ENCODE results near the gene TMEM168.
"Not testable (repeated sequence)": the region's sequence is repeated elsewhere in the genome, so short reads cannot be mapped to it uniquely, and the experiment has no call there.

TMEM168 gene

GRCh38 chr7:112798274-112799159 is 8.3 kb upstream of the TMEM168 start:
- Histone ChIP-seq H3K27ac (ENCODE audit: low read depth, low read length) (no peak overlapping the region), H3K4me3 (ENCODE audit: low read length) (no peak overlapping the region), H3K9me3 (ENCODE audit: insufficient read depth, low read depth, low read length) (no peaks in the 10 kb centered on the region), H3K9ac (ENCODE audit: low read depth, low read length) (no peak overlapping the region), H3K4me1 (ENCODE audit: insufficient read depth, low read length) (no peaks in the 10 kb centered on the region), H3K27me3 (ENCODE audit: insufficient read depth, low read length) (no peaks in the 10 kb centered on the region), H3K36me3 (ENCODE audit: insufficient read depth, low read length) (no peaks in the 10 kb centered on the region)
- WGBS, result 83% methylated on average over 2 of the region's 2 CpGs

GRCh38 chr7:112796552-112796951 is 6.4 kb upstream of the TMEM168 start:
- H3K9ac ChIP-seq (ENCODE audit: low read depth, low read length); H3K27me3 ChIP-seq (ENCODE audit: insufficient read depth, low read length); H3K9me3 ChIP-seq (ENCODE audit: insufficient read depth, low read depth, low read length); H3K4me3 ChIP-seq (ENCODE audit: low read length); H3K4me1 ChIP-seq (ENCODE audit: insufficient read depth, low read length); H3K36me3 ChIP-seq (ENCODE audit: insufficient read depth, low read length); H3K27ac ChIP-seq (ENCODE audit: low read depth, low read length): not testable (repeated sequence)

- Histone ChIP-seq H3K27ac (ENCODE audit: low read depth, low read length) (no peak overlapping the region), H3K9ac (ENCODE audit: low read depth, low read length) (no peak overlapping the region), H3K4me1 (ENCODE audit: insufficient read depth, low read length) (no peaks in the 10 kb centered on the region), H3K9me3 (ENCODE audit: insufficient read depth, low read depth, low read length) (no peaks in the 10 kb centered on the region), H3K27me3 (ENCODE audit: insufficient read depth, low read length) (no peaks in the 10 kb centered on the region), H3K4me3 (ENCODE audit: low read length) (no peak overlapping the region), H3K36me3 (ENCODE audit: insufficient read depth, low read length) (no peaks in the 10 kb centered on the region)
- 92% methylated on average over 3 of the region's 3 CpGs for WGBS
Observed at GRCh38 chr7:112792441-112792840, 2.2 kb upstream of the TMEM168 start.

- 93% methylated on average over 15 of the region's 15 CpGs for WGBS
- Histone ChIP-seq H3K9me3 (ENCODE audit: insufficient read depth, low read depth, low read length) (no peaks in the 10 kb centered on the region), H3K9ac (ENCODE audit: low read depth, low read length) (0 out of 2 replicates have a peak overlapping the region, but pooled peaks have one; percentile 12), H3K27ac (ENCODE audit: low read depth, low read length) (no peak overlapping the region), H3K36me3 (ENCODE audit: insufficient read depth, low read length) (no peaks in the 10 kb centered on the region), H3K27me3 (ENCODE audit: insufficient read depth, low read length) (no peaks in the 10 kb centered on the region), H3K4me1 (ENCODE audit: insufficient read depth, low read length) (no peaks in the 10 kb centered on the region), H3K4me3 (ENCODE audit: low read length) (no peak overlapping the region)
Observed at GRCh38 chr7:112791465-112792168, 1.4 kb upstream of the TMEM168 start.

GRCh38 chr7:112790586-112791003 is 402 bp upstream of the TMEM168 start:
- Histone ChIP-seq H3K36me3 (ENCODE audit: insufficient read depth, low read length) (no peaks in the 10 kb centered on the region), H3K27me3 (ENCODE audit: insufficient read depth, low read length) (no peaks in the 10 kb centered on the region), H3K27ac (ENCODE audit: low read depth, low read length) (no peak overlapping the region), H3K4me3 (ENCODE audit: low read length) (peak overlapping the region; percentile 90), H3K9me3 (ENCODE audit: insufficient read depth, low read depth, low read length) (no peaks in the 10 kb centered on the region), H3K9ac (ENCODE audit: low read depth, low read length) (peak overlapping the region; percentile 97), H3K4me1 (ENCODE audit: insufficient read depth, low read length) (no peaks in the 10 kb centered on the region)
- WGBS, result 34% methylated on average over 10 of the region's 12 CpGs

DNA sequence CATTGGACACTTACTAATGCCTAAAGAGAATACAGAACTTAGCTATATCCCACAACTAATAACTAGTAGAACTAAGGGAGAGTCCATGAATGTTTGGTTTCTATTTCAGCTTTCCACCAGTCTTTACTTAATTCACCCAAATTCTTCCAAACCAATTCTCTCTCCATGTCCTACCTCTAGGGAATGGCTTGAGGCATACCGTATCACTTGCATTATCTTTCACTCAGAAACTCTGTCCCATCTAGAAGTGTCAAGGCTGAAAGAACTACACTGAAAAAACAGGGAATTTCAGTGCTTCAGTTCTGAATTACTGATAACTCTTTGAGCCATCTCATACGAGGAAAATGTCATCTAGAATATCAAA is 758 bp downstream of the TMEM168 start:
- H3K27ac ChIP-seq (ENCODE audit: low read depth, low read length), result peak overlapping the region; percentile 93; the same call in 1 of the 2 replicates
- H3K27me3 ChIP-seq (ENCODE audit: insufficient read depth, low read length), result no peaks in the 10 kb centered on the region
- H3K9me3 ChIP-seq (ENCODE audit: insufficient read depth, low read depth, low read length), result no peaks in the 10 kb centered on the region
- 7% methylated on average over 2 of the region's 2 CpGs for WGBS
- H3K4me3 ChIP-seq (ENCODE audit: low read length), result peak overlapping the region; percentile 90
- peaks cover 2% of the 10 kb centered on the region; the same call in 1 of the 2 replicates for H3K36me3 ChIP-seq (ENCODE audit: insufficient read depth, low read length)
- H3K9ac ChIP-seq (ENCODE audit: low read depth, low read length), result peak overlapping the region; percentile 97
- no peaks in the 10 kb centered on the region for H3K4me1 ChIP-seq (ENCODE audit: insufficient read depth, low read length)

DNA sequence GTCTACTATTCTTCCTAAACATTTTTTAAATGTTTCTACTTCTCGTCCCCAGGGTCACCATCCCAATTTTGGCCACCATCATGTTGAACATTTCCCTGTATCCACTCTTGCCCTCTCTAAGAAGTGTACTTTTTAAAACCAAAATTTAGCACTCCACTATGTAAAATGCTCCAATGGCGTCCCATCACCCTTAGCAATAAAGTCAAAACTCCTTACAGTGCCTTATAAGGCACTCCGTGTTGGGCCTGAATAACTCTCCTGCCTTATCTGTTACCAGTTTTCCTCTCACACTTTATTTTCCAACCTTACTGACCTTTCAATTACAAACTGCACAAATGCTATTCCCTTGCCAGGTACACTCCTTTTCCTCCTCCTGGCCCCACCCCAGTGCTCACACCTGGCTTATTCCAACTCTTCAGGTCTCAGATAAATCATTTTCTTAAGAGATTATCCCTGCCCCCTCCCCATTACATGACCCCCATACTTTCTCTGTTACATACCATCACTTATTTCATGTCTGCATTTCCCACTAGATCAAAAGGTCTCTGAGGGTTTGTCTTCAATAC is 1.3 kb downstream of the TMEM168 start:
- Histone ChIP-seq H3K27ac (ENCODE audit: low read depth, low read length) (no peak overlapping the region), H3K4me3 (ENCODE audit: low read length) (peak overlapping the region; percentile 90), H3K9ac (ENCODE audit: low read depth, low read length) (no peak overlapping the region), H3K4me1 (ENCODE audit: insufficient read depth, low read length) (no peaks in the 10 kb centered on the region), H3K36me3 (ENCODE audit: insufficient read depth, low read length) (peaks cover 8% of the 10 kb centered on the region), H3K9me3 (ENCODE audit: insufficient read depth, low read depth, low read length) (no peaks in the 10 kb centered on the region), H3K27me3 (ENCODE audit: insufficient read depth, low read length) (no peaks in the 10 kb centered on the region)
- 90% methylated on average over 3 of the region's 3 CpGs for WGBS

DNA sequence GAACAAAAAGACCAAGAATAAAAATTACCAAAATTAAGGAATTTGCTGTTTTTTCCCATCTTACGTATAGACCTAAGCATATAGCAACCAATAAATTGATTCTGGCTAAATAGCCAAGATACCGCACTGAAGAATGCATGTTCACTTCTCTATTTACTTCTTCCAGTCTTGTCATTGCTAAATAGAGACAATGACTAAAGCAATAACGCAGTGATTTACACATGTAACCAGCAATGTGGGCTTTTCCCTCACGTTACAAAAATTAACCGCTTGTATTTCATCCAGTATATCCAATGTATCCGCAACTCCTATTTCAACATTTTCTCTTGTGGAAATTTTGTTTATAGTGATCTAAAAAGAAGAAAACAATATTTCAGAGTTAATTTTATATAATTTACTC is 5.6 kb downstream of the TMEM168 start:
- H3K27me3 ChIP-seq (ENCODE audit: insufficient read depth, low read length), result no peaks in the 10 kb centered on the region
- no peak overlapping the region for H3K9ac ChIP-seq (ENCODE audit: low read depth, low read length)
- 98% methylated on average over 5 of the region's 6 CpGs for WGBS

DNA sequence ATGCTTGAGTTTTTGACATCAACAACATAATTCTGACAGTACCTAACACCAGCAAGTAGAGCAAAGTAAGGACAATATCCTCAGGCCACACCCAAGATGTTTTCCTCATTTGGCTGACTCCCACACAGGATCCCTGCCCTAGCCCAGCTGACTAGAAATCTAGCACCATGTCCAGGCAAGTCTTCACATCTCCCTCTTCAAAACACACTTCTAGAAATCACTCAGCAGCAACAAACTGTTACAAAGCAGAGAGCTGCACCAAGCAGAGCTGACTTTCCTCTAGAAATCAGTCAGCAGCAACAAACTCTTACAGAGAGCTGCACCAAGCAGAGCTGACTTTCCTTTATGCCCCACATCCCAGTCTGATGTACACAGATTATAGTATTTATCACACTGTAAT is 7.7 kb downstream of the TMEM168 start:
- Histone ChIP-seq H3K4me3 (ENCODE audit: low read length) (no peak overlapping the region), H3K9me3 (ENCODE audit: insufficient read depth, low read depth, low read length) (no peaks in the 10 kb centered on the region), H3K27ac (ENCODE audit: low read depth, low read length) (no peak overlapping the region), H3K27me3 (ENCODE audit: insufficient read depth, low read length) (no peaks in the 10 kb centered on the region), H3K36me3 (ENCODE audit: insufficient read depth, low read length) (peaks cover 16% of the 10 kb centered on the region), H3K4me1 (ENCODE audit: insufficient read depth, low read length) (no peaks in the 10 kb centered on the region), H3K9ac (ENCODE audit: low read depth, low read length) (no peak overlapping the region)

More for the DNA sequence above, 5.6 kb downstream of the TMEM168 start:
- Histone ChIP-seq H3K27ac (ENCODE audit: low read depth, low read length) (no peak overlapping the region), H3K4me3 (ENCODE audit: low read length) (no peak overlapping the region), H3K9me3 (ENCODE audit: insufficient read depth, low read depth, low read length) (no peaks in the 10 kb centered on the region), H3K4me1 (ENCODE audit: insufficient read depth, low read length) (no peaks in the 10 kb centered on the region), H3K36me3 (ENCODE audit: insufficient read depth, low read length) (peaks cover 16% of the 10 kb centered on the region)

DNA sequence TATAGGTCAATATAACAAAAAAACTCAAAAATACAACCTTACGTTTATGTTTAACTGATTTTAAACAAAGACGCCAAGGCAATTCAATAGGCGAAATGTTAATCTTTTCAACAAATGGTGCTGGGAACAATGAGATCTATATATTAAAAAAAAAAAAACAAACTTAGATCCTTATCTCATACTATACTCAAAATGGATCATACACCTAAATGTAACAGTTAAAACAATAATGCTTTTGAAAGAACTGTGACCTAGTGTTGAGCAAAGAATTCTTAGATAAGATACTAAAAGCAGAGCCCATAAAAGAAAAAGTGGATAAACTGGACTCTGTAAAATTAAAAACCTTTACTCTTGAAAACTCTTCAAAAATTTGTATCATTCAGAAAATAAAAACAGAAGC is 8.6 kb downstream of the TMEM168 start:
- H3K9ac ChIP-seq (ENCODE audit: low read depth, low read length), result no peak overlapping the region
- H3K36me3 ChIP-seq (ENCODE audit: insufficient read depth, low read length), result peaks cover 16% of the 10 kb centered on the region
- H3K27me3 ChIP-seq (ENCODE audit: insufficient read depth, low read length), result no peaks in the 10 kb centered on the region
- no peaks in the 10 kb centered on the region for H3K4me1 ChIP-seq (ENCODE audit: insufficient read depth, low read length)
- H3K9me3 ChIP-seq (ENCODE audit: insufficient read depth, low read depth, low read length), result no peaks in the 10 kb centered on the region
- H3K27ac ChIP-seq (ENCODE audit: low read depth, low read length), result no peak overlapping the region
- 96% methylated on average over 3 of the region's 3 CpGs for WGBS
- H3K4me3 ChIP-seq (ENCODE audit: low read length), result no peak overlapping the region

DNA sequence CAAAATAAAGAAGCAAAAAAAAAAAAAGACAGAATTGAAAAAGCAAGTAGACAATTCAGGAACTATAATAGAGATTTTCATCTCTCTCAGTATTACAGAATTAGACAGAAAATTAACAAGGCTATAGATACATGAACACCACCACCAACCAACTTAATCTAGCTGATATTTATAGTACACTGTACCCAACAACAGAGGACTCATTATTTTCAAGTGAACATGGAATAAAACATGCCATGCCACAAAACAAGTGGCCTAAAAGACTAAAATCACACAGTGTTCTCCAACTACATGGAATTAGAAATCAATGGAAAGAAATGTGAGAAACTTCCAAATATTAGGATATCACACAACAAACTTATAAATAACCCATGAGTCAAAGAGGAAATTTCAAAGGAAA is 9.1 kb downstream of the TMEM168 start:
- Histone ChIP-seq H3K4me3 (ENCODE audit: low read length) (no peak overlapping the region), H3K4me1 (ENCODE audit: insufficient read depth, low read length) (no peaks in the 10 kb centered on the region), H3K36me3 (ENCODE audit: insufficient read depth, low read length) (peaks cover 16% of the 10 kb centered on the region)

More for the DNA sequence above, 9.1 kb downstream of the TMEM168 start:
- H3K27me3 ChIP-seq (ENCODE audit: insufficient read depth, low read length), result no peaks in the 10 kb centered on the region
- no peak overlapping the region for H3K27ac ChIP-seq (ENCODE audit: low read depth, low read length)
- no peaks in the 10 kb centered on the region for H3K9me3 ChIP-seq (ENCODE audit: insufficient read depth, low read depth, low read length)
- H3K9ac ChIP-seq (ENCODE audit: low read depth, low read length), result no peak overlapping the region
